Medulla oblongata (tissue), 1 donor: Measurements from ENCODE around the gene LRRC38.
"Not testable (repeated sequence)": the region's sequence is repeated elsewhere in the genome, so short reads cannot be mapped to it uniquely, and the experiment has no call there.

ENCODE experiments used
- DNase-seq: peaks from one replicate; pipeline ENCODE4 v3.0.0-alpha.2; 2015; ENCODE audit errors: extremely low spot score

LRRC38 gene

GRCh38 chr1:13465515-13465914 lies 48.3 kb downstream of the LRRC38 start:
- no peak for DNase-seq

GRCh38 chr1:13462682-13463081 lies 51.1 kb downstream of the LRRC38 start:
- no peak for DNase-seq

GRCh38 chr1:13461977-13462376 lies 51.8 kb downstream of the LRRC38 start:
- DNase-seq = no peak

- DNase-seq = no peak
Measured at GRCh38 chr1:13456904-13457532, 56.8 kb downstream of the LRRC38 start.

- no peak for DNase-seq
Measured at GRCh38 chr1:13451399-13451965, 62.3 kb downstream of the LRRC38 start.

GRCh38 chr1:13450204-13450603 lies 63.6 kb downstream of the LRRC38 start:
- DNase-seq = no peak

GRCh38 chr1:13443335-13443979 lies 70.3 kb downstream of the LRRC38 start:
- DNase-seq = no peak

- DNase-seq = not testable (repeated sequence)
Measured at GRCh38 chr1:13439104-13439783, 74.6 kb downstream of the LRRC38 start.

- DNase-seq = no peak
Measured at GRCh38 chr1:13435458-13435857, 78.3 kb downstream of the LRRC38 start.

- DNase-seq = not testable (repeated sequence)
Measured at GRCh38 chr1:13433694-13434358, 80.0 kb downstream of the LRRC38 start.

- DNase-seq = no peak
Measured at GRCh38 chr1:13432251-13432650, 81.6 kb downstream of the LRRC38 start.

GRCh38 chr1:13430495-13430894 lies 83.3 kb downstream of the LRRC38 start:
- DNase-seq = no peak
